ENCODE results near the gene TBC1D23. TPM values are rescaled to one million over a fixed set of nuclear protein-coding genes. Genes with fewer than 3 reads are reported as not detected.

TBC1D23 gene
- total RNA-seq, 1 experiment from 2014 or later: 68.0 TPM

GRCh38 chr3:100225883-100226282, 34.9 kb upstream of the TBC1D23 start:
- no peak overlapping the region for H3K27ac ChIP-seq
- H3K9me3 ChIP-seq (ENCODE audit: insufficient read depth, low read depth): peaks cover 4% of the 10 kb centered on the region; the same call in 1 of the 2 replicates
- H3K4me1 ChIP-seq (replicated peaks; ENCODE audit: insufficient read depth): no peaks in the 10 kb centered on the region
- H3K9me2 ChIP-seq (ENCODE audit: insufficient read depth): no peaks in the 10 kb centered on the region
- no peak overlapping the region for H2AFZ ChIP-seq
- H3K4me3 ChIP-seq: no peak overlapping the region
- no TSS peak for BruUV-seq (replicated peaks)
- H3K79me2 ChIP-seq (ENCODE audit: low read depth): no peaks in the 10 kb centered on the region
- intact Hi-C loops (cut with micrococcal nuclease; ENCODE audit: unreplicated experiment): no loop called here
- no peak overlapping the region for H3K4me2 ChIP-seq
- no peaks in the 10 kb centered on the region for H3F3A ChIP-seq (ENCODE audit: insufficient read depth, low read depth)
- no peak for DNase-seq
- no peaks in the 10 kb centered on the region for H4K20me1 ChIP-seq (ENCODE audit: insufficient read depth)
- H3K27me3 ChIP-seq (ENCODE audit: insufficient read depth, low read depth): no peaks in the 10 kb centered on the region
- ChIA-PET POLR2A (ENCODE audit: unreplicated experiment) (no interaction called here), CTCF (interaction anchor here (0.5 to 0.6 kb wide), 2 partner anchors 150 to 252 kb away, joined by 3 read pairs; no protein-coding TSS in a partner anchor)
- no peaks in the 10 kb centered on the region for H3K36me3 ChIP-seq (ENCODE audit: low read depth)
- TF ChIP-seq EZH2 (IDR thresholded peaks at IDR 0.05; ENCODE audit: low read depth): no peak
- TF ChIP-seq, protein P1, sequence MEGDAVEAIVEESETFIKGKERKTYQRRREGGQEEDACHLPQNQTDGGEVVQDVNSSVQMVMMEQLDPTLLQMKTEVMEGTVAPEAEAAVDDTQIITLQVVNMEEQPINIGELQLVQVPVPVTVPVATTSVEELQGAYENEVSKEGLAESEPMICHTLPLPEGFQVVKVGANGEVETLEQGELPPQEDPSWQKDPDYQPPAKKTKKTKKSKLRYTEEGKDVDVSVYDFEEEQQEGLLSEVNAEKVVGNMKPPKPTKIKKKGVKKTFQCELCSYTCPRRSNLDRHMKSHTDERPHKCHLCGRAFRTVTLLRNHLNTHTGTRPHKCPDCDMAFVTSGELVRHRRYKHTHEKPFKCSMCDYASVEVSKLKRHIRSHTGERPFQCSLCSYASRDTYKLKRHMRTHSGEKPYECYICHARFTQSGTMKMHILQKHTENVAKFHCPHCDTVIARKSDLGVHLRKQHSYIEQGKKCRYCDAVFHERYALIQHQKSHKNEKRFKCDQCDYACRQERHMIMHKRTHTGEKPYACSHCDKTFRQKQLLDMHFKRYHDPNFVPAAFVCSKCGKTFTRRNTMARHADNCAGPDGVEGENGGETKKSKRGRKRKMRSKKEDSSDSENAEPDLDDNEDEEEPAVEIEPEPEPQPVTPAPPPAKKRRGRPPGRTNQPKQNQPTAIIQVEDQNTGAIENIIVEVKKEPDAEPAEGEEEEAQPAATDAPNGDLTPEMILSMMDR (conservative IDR thresholded peaks at IDR 0.05): no peak

DNA sequence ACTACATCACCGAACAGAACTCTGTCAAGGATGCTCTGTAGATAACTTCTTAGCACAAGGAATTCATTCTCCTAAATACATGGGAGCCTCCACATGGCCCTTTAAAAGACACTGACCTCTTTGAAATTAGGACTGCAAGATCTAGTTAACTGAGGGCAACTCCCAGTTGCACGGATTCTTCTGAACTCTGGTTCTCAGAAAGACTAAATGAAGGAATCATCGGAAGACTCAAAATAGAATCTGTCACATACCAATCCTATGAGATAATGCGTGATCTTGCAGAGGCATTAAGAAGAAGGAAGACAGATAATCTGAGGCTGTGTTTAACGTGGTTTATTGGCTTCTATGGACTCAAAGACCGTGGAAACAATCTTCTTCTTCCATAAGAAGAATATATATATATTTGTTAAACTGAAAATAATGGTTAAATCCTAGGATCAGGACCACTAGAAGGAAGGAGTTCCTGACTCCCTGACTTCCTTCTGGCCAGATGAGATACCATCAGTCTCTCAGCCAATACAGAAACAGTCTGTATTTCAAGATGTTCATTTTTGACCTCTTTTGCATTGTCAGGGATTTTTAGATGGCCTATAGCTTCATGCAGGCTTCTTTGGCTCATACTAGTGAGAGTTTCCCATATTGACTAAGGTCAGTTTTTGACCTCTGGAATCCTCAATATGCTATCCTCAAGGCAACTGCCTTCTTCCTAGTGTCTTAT, 33.9 kb upstream of the TBC1D23 start:
- Histone ChIP-seq H3K27me3 (ENCODE audit: insufficient read depth, low read depth) (no peaks in the 10 kb centered on the region), H3K27ac (no peak overlapping the region), H4K20me1 (ENCODE audit: insufficient read depth) (no peaks in the 10 kb centered on the region), H3K9me2 (ENCODE audit: insufficient read depth) (no peaks in the 10 kb centered on the region), H3F3A (ENCODE audit: insufficient read depth, low read depth) (no peaks in the 10 kb centered on the region), H3K4me2 (no peak overlapping the region), H2AFZ (no peak overlapping the region), H3K4me3 (no peak overlapping the region), H3K9me3 (ENCODE audit: insufficient read depth, low read depth) (no peaks in the 10 kb centered on the region; the same call in 1 of the 2 replicates), H3K36me3 (ENCODE audit: low read depth) (no peaks in the 10 kb centered on the region), H3K4me1 (replicated peaks; ENCODE audit: insufficient read depth) (no peaks in the 10 kb centered on the region), H3K79me2 (ENCODE audit: low read depth) (no peaks in the 10 kb centered on the region)
- intact Hi-C loops (cut with micrococcal nuclease; ENCODE audit: unreplicated experiment): no loop called here
- DNase-seq: no peak
- ChIA-PET CTCF (no interaction called here), POLR2A (ENCODE audit: unreplicated experiment) (no interaction called here)
- BruUV-seq (replicated peaks): no TSS peak
- TF ChIP-seq EZH2 (IDR thresholded peaks at IDR 0.05; ENCODE audit: low read depth): no peak
- TF ChIP-seq, protein P1 (conservative IDR thresholded peaks at IDR 0.05): no peak

DNA sequence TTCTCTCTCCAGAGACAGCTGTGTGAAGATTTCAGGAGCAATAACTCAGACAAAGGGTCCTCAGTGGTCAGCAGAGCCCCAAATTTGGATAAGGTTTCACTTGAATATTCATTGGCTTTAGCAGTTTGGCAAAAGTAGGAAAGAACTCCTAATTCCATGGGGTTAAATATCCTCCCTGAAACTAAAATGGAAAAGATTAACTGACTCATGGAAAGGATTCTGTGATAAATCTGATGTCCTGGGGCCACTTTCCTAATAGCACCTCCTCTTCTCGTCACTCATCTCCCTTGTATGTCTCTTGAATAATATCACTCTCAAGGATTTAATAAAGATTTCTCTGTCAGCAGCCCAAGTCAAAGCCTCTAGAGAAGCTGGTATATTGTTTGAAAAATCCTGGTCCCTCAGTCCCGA, 33.3 kb upstream of the TBC1D23 start:
- no peak overlapping the region for H3K27ac ChIP-seq
- no peak for DNase-seq

More for the DNA sequence above, 33.3 kb upstream of the TBC1D23 start:
- Histone ChIP-seq H3K4me3 (no peak overlapping the region), H4K20me1 (ENCODE audit: insufficient read depth) (no peaks in the 10 kb centered on the region), H3K36me3 (ENCODE audit: low read depth) (no peaks in the 10 kb centered on the region), H3K9me2 (ENCODE audit: insufficient read depth) (no peaks in the 10 kb centered on the region), H3F3A (ENCODE audit: insufficient read depth, low read depth) (no peaks in the 10 kb centered on the region), H3K4me1 (replicated peaks; ENCODE audit: insufficient read depth) (no peaks in the 10 kb centered on the region), H3K27me3 (ENCODE audit: insufficient read depth, low read depth) (no peaks in the 10 kb centered on the region), H3K4me2 (no peak overlapping the region), H2AFZ (no peak overlapping the region), H3K9me3 (ENCODE audit: insufficient read depth, low read depth) (no peaks in the 10 kb centered on the region; the same call in 1 of the 2 replicates), H3K79me2 (ENCODE audit: low read depth) (no peaks in the 10 kb centered on the region)
- CTCF ChIA-PET: no interaction called here
- no TSS peak for BruUV-seq (replicated peaks)
- TF ChIP-seq EZH2 (IDR thresholded peaks at IDR 0.05; ENCODE audit: low read depth): no peak
- TF ChIP-seq, protein P1 (conservative IDR thresholded peaks at IDR 0.05): no peak
- POLR2A ChIA-PET (ENCODE audit: unreplicated experiment): no interaction called here
- intact Hi-C loops (cut with micrococcal nuclease; ENCODE audit: unreplicated experiment): no loop called here

Measured in PC-9 (cell line).